ENCODE results near the gene ABI1.

DNA sequence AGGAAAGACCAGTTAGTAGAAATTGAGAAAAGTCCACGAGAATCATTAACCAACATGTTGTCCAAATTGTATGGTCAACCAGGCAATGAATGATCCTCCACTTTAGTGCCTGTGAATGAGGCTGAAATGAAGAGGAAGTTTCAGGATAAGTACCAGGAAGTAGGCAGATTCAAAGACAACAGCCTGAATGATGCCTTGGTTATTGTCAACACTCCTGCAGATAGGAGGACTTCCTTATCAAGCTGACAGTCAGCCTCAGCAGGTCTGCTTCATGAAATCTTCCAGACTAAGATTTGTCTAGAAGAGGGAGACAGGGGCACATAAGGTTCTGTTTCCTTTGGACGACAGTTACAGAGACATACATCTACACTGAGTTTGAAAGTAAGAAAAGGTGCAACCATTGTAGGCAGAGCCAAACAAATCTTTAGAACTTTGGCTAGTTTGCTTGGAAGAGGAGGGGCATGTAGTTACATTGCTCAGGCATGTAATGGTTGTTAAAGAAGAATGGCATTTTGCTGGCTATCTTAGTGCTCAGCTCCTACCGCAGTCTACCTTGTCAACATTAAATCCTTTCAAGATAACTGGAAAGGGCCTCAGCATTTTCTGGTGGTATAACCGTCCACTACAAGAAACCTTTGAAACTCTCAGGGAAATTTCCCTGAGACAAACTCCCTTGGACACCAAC is 81.4 kb downstream of the ABI1 start:
- TF ChIP-seq, protein P1, sequence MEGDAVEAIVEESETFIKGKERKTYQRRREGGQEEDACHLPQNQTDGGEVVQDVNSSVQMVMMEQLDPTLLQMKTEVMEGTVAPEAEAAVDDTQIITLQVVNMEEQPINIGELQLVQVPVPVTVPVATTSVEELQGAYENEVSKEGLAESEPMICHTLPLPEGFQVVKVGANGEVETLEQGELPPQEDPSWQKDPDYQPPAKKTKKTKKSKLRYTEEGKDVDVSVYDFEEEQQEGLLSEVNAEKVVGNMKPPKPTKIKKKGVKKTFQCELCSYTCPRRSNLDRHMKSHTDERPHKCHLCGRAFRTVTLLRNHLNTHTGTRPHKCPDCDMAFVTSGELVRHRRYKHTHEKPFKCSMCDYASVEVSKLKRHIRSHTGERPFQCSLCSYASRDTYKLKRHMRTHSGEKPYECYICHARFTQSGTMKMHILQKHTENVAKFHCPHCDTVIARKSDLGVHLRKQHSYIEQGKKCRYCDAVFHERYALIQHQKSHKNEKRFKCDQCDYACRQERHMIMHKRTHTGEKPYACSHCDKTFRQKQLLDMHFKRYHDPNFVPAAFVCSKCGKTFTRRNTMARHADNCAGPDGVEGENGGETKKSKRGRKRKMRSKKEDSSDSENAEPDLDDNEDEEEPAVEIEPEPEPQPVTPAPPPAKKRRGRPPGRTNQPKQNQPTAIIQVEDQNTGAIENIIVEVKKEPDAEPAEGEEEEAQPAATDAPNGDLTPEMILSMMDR (conservative IDR thresholded peaks at IDR 0.05 in 1 of 2, IDR thresholded peaks at IDR 0.05 in 1 of 2; ENCODE audit: low read depth in 1 of 2, low read length in 2 of 2) = no peak
- TF ChIP-seq EZH2 (IDR thresholded peaks at IDR 0.05; ENCODE audit: low read length, missing control alignments) = no peak

All from fibroblast of lung (primary cell).